GM06990 (cell line): Measurements from ENCODE around the gene TOP3B.
"Not testable (repeated sequence)": the region's sequence is repeated elsewhere in the genome, so short reads cannot be mapped to it uniquely, and the experiment has no call there.

Experiments
- DNase-seq: peaks from one replicate; pipeline ENCODE4 v3.0.0-alpha.2; 2011; ENCODE audit not compliant: insufficient read length; ENCODE audit errors: extremely low read depth
- H3K27me3 ChIP-seq: replicated peaks from 2 replicates; pipeline ENCODE4 v1.6.0; 2011; ENCODE audit warnings: low read length; ENCODE audit not compliant: control insufficient read depth, insufficient read depth
- H3K36me3 ChIP-seq: 2 replicates; pipeline ENCODE4 v1.5.1; 2011; ENCODE audit warnings: low read length; ENCODE audit not compliant: control insufficient read depth, insufficient read depth
- H3K4me3 ChIP-seq: replicated peaks from 2 replicates; pipeline ENCODE4 v1.5.1; 2011; ENCODE audit warnings: low read depth, mild to moderate bottlenecking, control low read depth, low read length
- CTCF ChIP-seq: IDR thresholded peaks from 2 replicates; pipeline ENCODE4 v1.5.1; 2011; ENCODE audit warnings: low read length, control low read depth, mild to moderate bottlenecking, inconsistent platforms; ENCODE audit not compliant: insufficient read depth, poor library complexity, severe bottlenecking

Gene TOP3B

DNA sequence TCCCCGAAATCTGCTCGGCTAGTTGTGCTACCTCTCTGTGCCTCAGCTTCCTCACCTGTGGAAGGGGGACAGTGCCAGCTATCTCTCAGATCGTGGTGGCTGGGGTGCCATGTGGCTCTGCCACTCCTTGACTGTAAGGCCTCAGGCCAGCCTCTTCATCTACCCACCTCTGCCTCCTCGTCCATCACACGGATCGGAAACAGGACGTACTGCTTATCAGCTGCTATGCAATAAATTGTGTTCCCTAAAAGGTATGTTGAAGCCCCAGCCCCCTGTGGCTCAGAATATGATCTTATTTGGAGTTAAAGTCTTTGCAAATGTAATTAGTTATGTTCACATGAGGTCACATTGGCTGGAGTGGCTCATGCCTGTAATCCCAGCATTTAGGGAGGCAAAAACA is 37.7 kb downstream of the TOP3B start:
- Histone ChIP-seq H3K36me3 (peaks cover 1% of the 10 kb centered on the region; the same call in 1 of the 2 replicates), H3K4me3 (no peak overlapping the region), H3K27me3 (no peaks in the 10 kb centered on the region)
- TF ChIP-seq CTCF, result no peak
- no peak for DNase-seq

GRCh38 chr22:21943571-21944448 is 38.8 kb downstream of the TOP3B start:
- Histone ChIP-seq H3K36me3 (peaks cover 1% of the 10 kb centered on the region; the same call in 1 of the 2 replicates), H3K27me3 (no peaks in the 10 kb centered on the region), H3K4me3 (no peak overlapping the region)
- no peak for DNase-seq
- no peak for TF ChIP-seq CTCF

DNA sequence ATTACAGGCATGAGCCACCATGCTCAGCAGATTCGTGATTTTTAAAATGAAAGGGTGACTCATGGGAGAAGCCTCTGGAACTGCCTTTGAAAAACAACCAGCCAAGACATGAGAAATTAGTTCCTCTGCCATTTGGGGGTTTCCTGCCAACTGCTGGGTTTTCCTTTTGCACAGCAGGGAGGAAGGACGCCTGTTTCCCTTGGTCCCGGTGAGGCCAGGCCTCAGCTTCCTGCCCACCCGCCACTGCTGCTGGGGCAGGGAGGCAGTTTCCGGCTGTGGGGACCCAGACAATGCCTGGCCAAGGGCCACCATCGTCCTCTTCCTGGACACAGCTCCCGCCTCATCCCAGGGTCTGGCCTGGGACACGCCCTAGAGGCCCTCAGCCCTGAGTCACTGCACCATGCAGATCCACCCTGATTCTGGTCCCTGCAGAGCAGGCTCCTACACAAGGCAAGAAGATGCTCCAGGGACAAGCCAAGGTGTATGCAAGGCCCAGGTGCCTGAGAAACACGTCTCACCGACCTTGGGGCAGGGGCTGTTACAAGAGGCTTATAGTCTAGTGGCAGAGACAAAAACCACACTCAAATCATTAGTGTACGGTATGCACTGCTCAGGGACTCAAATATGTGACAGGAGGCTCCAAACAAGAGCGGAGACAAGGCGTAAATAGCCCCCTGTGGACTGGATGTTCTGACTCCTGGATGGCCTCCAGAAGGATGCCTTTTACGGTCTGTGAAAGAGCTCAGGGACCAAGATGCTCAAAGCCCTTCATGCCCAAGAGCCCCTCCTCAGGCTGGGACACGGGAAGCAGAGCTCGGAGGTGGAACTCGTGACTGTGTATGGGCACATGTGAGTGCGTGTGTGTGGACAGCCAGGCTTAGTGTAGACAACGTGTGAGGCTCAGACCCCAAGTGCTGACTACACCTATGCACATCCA is 39.9 kb downstream of the TOP3B start:
- no peaks in the 10 kb centered on the region for H3K27me3 ChIP-seq
- H3K4me3 ChIP-seq, result no peak overlapping the region
- DNase-seq, result no peak
- TF ChIP-seq CTCF, result no peak
- peaks cover 1% of the 10 kb centered on the region; the same call in 1 of the 2 replicates for H3K36me3 ChIP-seq

DNA sequence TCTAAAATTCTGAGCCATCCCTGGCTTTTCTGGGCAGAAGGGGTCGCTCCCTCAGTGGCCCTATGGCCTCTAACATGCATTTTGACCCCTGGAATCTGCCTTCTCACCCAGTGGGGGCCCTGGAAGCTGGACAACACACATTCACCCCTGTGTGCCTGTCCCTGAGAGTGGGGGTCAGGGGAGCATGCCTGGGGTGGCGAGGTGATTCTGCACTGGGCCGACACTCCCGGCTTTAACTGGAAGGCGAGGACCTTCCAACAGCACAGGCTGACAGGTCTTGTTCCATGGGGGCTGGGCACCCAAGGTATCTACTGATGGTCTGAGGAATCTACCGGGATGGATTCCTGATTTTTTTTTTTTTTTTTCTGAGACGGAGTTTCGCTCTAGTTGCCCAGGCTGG is 40.7 kb downstream of the TOP3B start:
- H3K27me3 ChIP-seq, result no peaks in the 10 kb centered on the region
- peaks cover 1% of the 10 kb centered on the region; the same call in 1 of the 2 replicates for H3K36me3 ChIP-seq
- H3K4me3 ChIP-seq, result no peak overlapping the region
- DNase-seq, result no peak
- no peak for TF ChIP-seq CTCF

- peaks cover 1% of the 10 kb centered on the region; the same call in 1 of the 2 replicates for H3K36me3 ChIP-seq
- no peak for TF ChIP-seq CTCF
- no peak for DNase-seq
- H3K27me3 ChIP-seq, result no peaks in the 10 kb centered on the region
- H3K4me3 ChIP-seq, result no peak overlapping the region
Measured at GRCh38 chr22:21940521-21940920, 42.1 kb downstream of the TOP3B start.

DNA sequence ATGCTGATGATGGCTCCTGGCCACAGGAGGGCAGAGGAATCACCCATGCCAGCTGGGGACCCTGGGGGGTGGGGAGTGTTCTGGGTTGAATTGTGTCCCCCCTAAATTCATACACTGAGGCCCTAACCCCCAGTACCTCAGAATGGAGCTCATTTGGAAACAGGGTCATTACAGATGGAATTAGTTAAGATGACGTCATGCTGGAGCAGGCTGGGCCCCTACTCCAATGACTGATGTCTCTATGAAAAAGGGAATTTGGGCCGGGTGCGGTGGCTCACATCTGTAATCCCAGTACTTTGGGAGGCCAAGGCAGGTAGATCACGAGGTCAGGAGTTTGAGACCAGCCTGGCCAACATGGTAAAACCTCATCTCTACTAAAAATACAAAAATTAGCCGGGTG is 42.7 kb downstream of the TOP3B start:
- not testable (repeated sequence) for H3K36me3 ChIP-seq, H3K4me3 ChIP-seq, DNase-seq, H3K27me3 ChIP-seq
